ENCODE data around the gene SLC43A3. TPM values are rescaled to one million over a fixed set of nuclear protein-coding genes. Genes with fewer than 3 reads are reported as not detected.
A peak's percentile ranks its signal among the peaks of the same experiment; 100 is the strongest.

Gene SLC43A3
- total and polyA plus RNA-seq, 9 of the 15 experiments (the other 6 are each of a cell fraction or from before 2014, with no cell fraction given), result 63.7 to 281 (median 139) TPM

DNA sequence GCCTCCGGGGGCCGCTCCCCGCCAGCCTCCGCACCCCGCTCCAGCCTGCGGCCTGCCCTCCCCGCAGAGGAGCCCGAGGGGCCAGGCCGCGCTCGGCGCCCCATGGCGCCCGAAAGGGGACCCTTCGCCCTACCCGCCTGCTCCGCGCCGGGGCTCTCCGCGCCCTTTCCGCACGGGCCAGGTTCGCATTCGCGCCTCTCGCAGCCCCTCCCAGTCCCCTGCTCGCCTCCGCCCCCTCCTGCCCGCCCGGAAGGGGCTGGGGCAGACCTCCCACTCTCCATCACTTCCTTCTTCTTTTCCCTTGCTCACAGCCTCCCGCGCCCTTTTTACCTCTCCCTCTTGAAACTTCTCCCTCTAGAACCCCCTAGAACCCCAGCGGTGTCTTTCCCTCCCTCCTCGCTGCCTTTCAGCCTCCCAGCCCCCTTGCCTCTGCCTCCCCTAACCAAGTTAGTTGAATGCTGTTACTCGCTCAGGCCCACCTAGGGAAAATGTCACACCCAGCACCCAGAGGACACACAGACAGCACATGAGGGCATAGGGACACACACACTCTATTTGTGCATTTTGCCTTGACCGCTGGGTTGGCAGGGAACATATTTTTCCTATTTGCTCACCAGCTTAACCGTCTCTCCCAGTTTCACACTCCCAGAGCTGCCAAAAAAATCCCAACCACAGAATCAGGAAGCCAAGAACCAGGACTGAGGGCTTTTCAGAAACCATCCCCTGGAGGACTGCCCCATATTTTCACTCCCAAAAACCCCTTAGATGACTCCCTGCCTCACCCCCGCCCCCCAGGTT lies at the start of gene SLC43A3 (continued):
- peak; percentile 96 for TF ChIP-seq ZBTB7A (IDR thresholded peaks at IDR 0.05; ENCODE audit: borderline replicate concordance, control insufficient read depth, low read depth, low read length)
- TF ChIP-seq IFI16 (CRISPR knock-in tag; IDR thresholded peaks at IDR 0.05), result no peak
- TF ChIP-seq YY1 (IDR thresholded peaks at IDR 0.05; ENCODE audit: borderline replicate concordance in 1 of 3, control insufficient read depth in 1 of 3, extremely low read depth in 1 of 3, insufficient read depth in 3 of 3, insufficient read length in 1 of 3, insufficient replicate concordance in 2 of 3, low read depth in 1 of 3, low read length in 2 of 3), result peak in 2 of 3 experiments; percentile 73 to 89
- TF ChIP-seq, protein P1, sequence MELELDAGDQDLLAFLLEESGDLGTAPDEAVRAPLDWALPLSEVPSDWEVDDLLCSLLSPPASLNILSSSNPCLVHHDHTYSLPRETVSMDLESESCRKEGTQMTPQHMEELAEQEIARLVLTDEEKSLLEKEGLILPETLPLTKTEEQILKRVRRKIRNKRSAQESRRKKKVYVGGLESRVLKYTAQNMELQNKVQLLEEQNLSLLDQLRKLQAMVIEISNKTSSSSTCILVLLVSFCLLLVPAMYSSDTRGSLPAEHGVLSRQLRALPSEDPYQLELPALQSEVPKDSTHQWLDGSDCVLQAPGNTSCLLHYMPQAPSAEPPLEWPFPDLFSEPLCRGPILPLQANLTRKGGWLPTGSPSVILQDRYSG (tag; conservative IDR thresholded peaks at IDR 0.05; ENCODE audit: low read depth), result no peak
- TF ChIP-seq, protein P2, sequence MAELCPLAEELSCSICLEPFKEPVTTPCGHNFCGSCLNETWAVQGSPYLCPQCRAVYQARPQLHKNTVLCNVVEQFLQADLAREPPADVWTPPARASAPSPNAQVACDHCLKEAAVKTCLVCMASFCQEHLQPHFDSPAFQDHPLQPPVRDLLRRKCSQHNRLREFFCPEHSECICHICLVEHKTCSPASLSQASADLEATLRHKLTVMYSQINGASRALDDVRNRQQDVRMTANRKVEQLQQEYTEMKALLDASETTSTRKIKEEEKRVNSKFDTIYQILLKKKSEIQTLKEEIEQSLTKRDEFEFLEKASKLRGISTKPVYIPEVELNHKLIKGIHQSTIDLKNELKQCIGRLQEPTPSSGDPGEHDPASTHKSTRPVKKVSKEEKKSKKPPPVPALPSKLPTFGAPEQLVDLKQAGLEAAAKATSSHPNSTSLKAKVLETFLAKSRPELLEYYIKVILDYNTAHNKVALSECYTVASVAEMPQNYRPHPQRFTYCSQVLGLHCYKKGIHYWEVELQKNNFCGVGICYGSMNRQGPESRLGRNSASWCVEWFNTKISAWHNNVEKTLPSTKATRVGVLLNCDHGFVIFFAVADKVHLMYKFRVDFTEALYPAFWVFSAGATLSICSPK (IDR thresholded peaks at IDR 0.05; ENCODE audit: borderline replicate concordance), result peak; percentile 65; the same call in 1 of the 2 replicates
- TF ChIP-seq CEBPB (tag; IDR thresholded peaks at IDR 0.05), result no peak
- TF ChIP-seq ELF1 (tag; IDR thresholded peaks at IDR 0.05), result peak; percentile 63; the same call in 1 of the 2 replicates
- TF ChIP-seq IRF2 (CRISPR knock-in tag; IDR thresholded peaks at IDR 0.05), result no peak
- no peak for TF ChIP-seq ZNF445 (CRISPR knock-in tag; IDR thresholded peaks at IDR 0.05; ENCODE audit: low read depth)
- TF ChIP-seq GTF2A2 (tag; IDR thresholded peaks at IDR 0.05), result no peak
- TF ChIP-seq FOXJ2 (tag; IDR thresholded peaks at IDR 0.05), result no peak
- TF ChIP-seq SIRT6 (IDR thresholded peaks at IDR 0.05; ENCODE audit: low read depth, low read length), result no peak
- TF ChIP-seq TEAD1 (CRISPR knock-in tag; IDR thresholded peaks at IDR 0.05), result no peak
- TF ChIP-seq XRCC5 (IDR thresholded peaks at IDR 0.05; ENCODE audit: low read depth, low read length), result peak; percentile 62; the same call in 1 of the 2 replicates
- no peak for TF ChIP-seq ZNF707 (CRISPR knock-in tag; conservative IDR thresholded peaks at IDR 0.05)
- no peak for TF ChIP-seq PHTF2 (CRISPR knock-in tag; IDR thresholded peaks at IDR 0.05)
- peak; percentile 75 for TF ChIP-seq BHLHE40 (IDR thresholded peaks at IDR 0.05; ENCODE audit: low read length)
- no peak; the same call in 1 of the 2 replicates for TF ChIP-seq POLR2H (tag; IDR thresholded peaks at IDR 0.05; ENCODE audit: low read depth)
- no peak for TF ChIP-seq SLC30A9 (CRISPR knock-in tag; IDR thresholded peaks at IDR 0.05)
- no peak for TF ChIP-seq YBX1 (IDR thresholded peaks at IDR 0.05)
- peak; percentile 71; the same call in 1 of the 2 replicates for TF ChIP-seq LARP7 (IDR thresholded peaks at IDR 0.05)
- TF ChIP-seq DMBX1 (CRISPR knock-in tag; IDR thresholded peaks at IDR 0.05; ENCODE audit: borderline replicate concordance), result no peak
- 0 out of 2 replicates have a peak, but pooled peaks have one; percentile 11 for TF ChIP-seq TAF7 (tag; IDR thresholded peaks at IDR 0.05)
- no peak for TF ChIP-seq DIDO1 (tag; IDR thresholded peaks at IDR 0.05; ENCODE audit: low read depth)
- no peak for TF ChIP-seq RBM15 (IDR thresholded peaks at IDR 0.05; ENCODE audit: insufficient read depth, low read length)

Measured in K562 (cell line).